DND-41 (cell line): Measurements from ENCODE around the gene POU2F3.

Source experiments
- ATAC-seq: fragments of 200-7000 bp; cut with Tn5 transposase; 3 replicates; pipeline ENCODE4 v1.9.1; 2021; ENCODE audit warnings: low read depth; ENCODE audit not compliant: insufficient read depth
- DNase-seq: peaks from one replicate; pipeline ENCODE4 v3.0.0-alpha.2; 2020
- H2AFZ ChIP-seq: 2 replicates; pipeline ENCODE4 v1.6.0; 2012; ENCODE audit warnings: low read depth, low read length
- H3K27ac ChIP-seq: 2 replicates; pipeline ENCODE4 v1.5.1; 2012; ENCODE audit warnings: low read length, inconsistent platforms
- H3K27me3 ChIP-seq: fragments of 200-600 bp; sonication (generic); 2 replicates; pipeline ENCODE4 v1.6.0; 2012; ENCODE audit warnings: low read length, mild to moderate bottlenecking, inconsistent platforms; ENCODE audit not compliant: insufficient read depth, poor library complexity
- H3K36me3 ChIP-seq: 2 replicates; pipeline ENCODE4 v1.5.1; 2012; ENCODE audit warnings: low read length, inconsistent platforms; ENCODE audit not compliant: insufficient read depth
- H3K4me1 ChIP-seq: 2 replicates; pipeline ENCODE4 v1.5.1; 2012; ENCODE audit warnings: mild to moderate bottlenecking, low read length; ENCODE audit not compliant: insufficient read depth
- H3K4me2 ChIP-seq: 2 replicates; pipeline ENCODE4 v1.6.0; 2012; ENCODE audit warnings: mild to moderate bottlenecking, moderate library complexity, low read length, inconsistent platforms; ENCODE audit not compliant: insufficient read depth
- H3K4me3 ChIP-seq, 2 experiments: fragments of 200-600 bp in 1 of 2; shearing (Covaris generic) in 1 of 2; 2 replicates each; pipeline ENCODE4 v1.5.1; 2012 to 2016; ENCODE audit warnings: inconsistent platforms in 2 of 2, low read length in 2 of 2, mild to moderate bottlenecking in 2 of 2, low read depth in 1 of 2, moderate library complexity in 1 of 2
- H3K79me2 ChIP-seq: 2 replicates; pipeline ENCODE4 v1.6.0; 2012; ENCODE audit warnings: low read length, inconsistent platforms; ENCODE audit not compliant: insufficient read depth
- H3K9ac ChIP-seq: 2 replicates; pipeline ENCODE4 v1.6.0; 2012; ENCODE audit warnings: low read depth, mild to moderate bottlenecking, inconsistent platforms, low read length, moderate library complexity
- H3K9me3 ChIP-seq: 2 replicates; pipeline ENCODE4 v1.5.1; 2012; ENCODE audit warnings: low read length, moderate library complexity, mild to moderate bottlenecking, inconsistent platforms; ENCODE audit not compliant: insufficient read depth, severe bottlenecking
- H4K20me1 ChIP-seq: 2 replicates; pipeline ENCODE4 v1.6.0; 2012; ENCODE audit warnings: low read length; ENCODE audit not compliant: insufficient read depth
- CTCF ChIP-seq: IDR thresholded peaks from 2 replicates; pipeline ENCODE4 v1.5.1; 2012; ENCODE audit warnings: borderline replicate concordance, low read length, moderate library complexity, mild to moderate bottlenecking; ENCODE audit not compliant: poor library complexity, severe bottlenecking; ENCODE audit errors: extremely low read depth
- EZH2 ChIP-seq: IDR thresholded peaks from 3 replicates; pipeline ENCODE4 v1.6.1; 2012; ENCODE audit warnings: borderline replicate concordance, low read depth, mild to moderate bottlenecking, moderate library complexity, low read length, inconsistent platforms; ENCODE audit not compliant: severe bottlenecking

Gene POU2F3

GRCh38 chr11:120208001-120208441, 31.9 kb upstream of the POU2F3 start:
- DNase-seq (no peak), ATAC-seq (no peak)
- TF ChIP-seq EZH2 = no peak
- TF ChIP-seq CTCF = no peak
- Histone ChIP-seq H3K9ac (no peak overlapping the region), H3K79me2 (no peaks in the 10 kb centered on the region), H4K20me1 (no peaks in the 10 kb centered on the region), H2AFZ (no peak overlapping the region), H3K9me3 (no peaks in the 10 kb centered on the region), H3K4me3 (no peak overlapping the region), H3K4me2 (no peak overlapping the region), H3K4me1 (peaks cover 22% of the 10 kb centered on the region), H3K27me3 (peaks cover 28% of the 10 kb centered on the region), H3K36me3 (no peaks in the 10 kb centered on the region), H3K27ac (no peak overlapping the region)

- H3K27ac ChIP-seq = no peak overlapping the region
- DNase-seq = no peak
- H3K79me2 ChIP-seq = no peaks in the 10 kb centered on the region
Observed at GRCh38 chr11:120208777-120209176, 31.2 kb upstream of the POU2F3 start.

GRCh38 chr11:120209746-120210625, 30.0 kb upstream of the POU2F3 start:
- Histone ChIP-seq H3K9me3 (no peaks in the 10 kb centered on the region), H3K79me2 (no peaks in the 10 kb centered on the region), H3K4me2 (peak overlapping the region; percentile 99), H3K27me3 (peaks cover 24% of the 10 kb centered on the region), H2AFZ (peak overlapping the region; percentile 78), H3K4me1 (peaks cover 22% of the 10 kb centered on the region), H3K9ac (peak overlapping the region; percentile 56), H3K36me3 (no peaks in the 10 kb centered on the region), H3K27ac (0 out of 2 replicates have a peak overlapping the region, but pooled peaks have one; percentile 33), H4K20me1 (no peaks in the 10 kb centered on the region), H3K4me3 (peak overlapping the region; percentile 43 to 73; a peak in 3 of 4 replicates)
- no peak for ATAC-seq
- TF ChIP-seq EZH2 (peak; percentile 55), CTCF (no peak)
- DNase-seq = no peak

More at GRCh38 chr11:120208777-120209176, 31.2 kb upstream of the POU2F3 start:
- Histone ChIP-seq H3K4me1 (peaks cover 22% of the 10 kb centered on the region), H3K27me3 (peaks cover 28% of the 10 kb centered on the region), H3K9me3 (no peaks in the 10 kb centered on the region), H3K4me2 (no peak overlapping the region), H3K4me3 (no peak overlapping the region), H3K9ac (no peak overlapping the region), H3K36me3 (no peaks in the 10 kb centered on the region), H2AFZ (no peak overlapping the region), H4K20me1 (no peaks in the 10 kb centered on the region)
- ATAC-seq = no peak
- TF ChIP-seq CTCF = no peak
- no peak for TF ChIP-seq EZH2
